Right hindlimb (tissue), 1 donor: ENCODE results near the gene DLG1.

Experiments used
- DNase-seq: peaks from one replicate; pipeline ENCODE4 v3.0.0-alpha.2; 2018

The DLG1 gene

GRCh38 chr3:197009532-197010019 lies 288.8 kb downstream of the DLG1 start:
- DNase-seq = no peak

GRCh38 chr3:197008436-197009209 lies 289.8 kb downstream of the DLG1 start:
- no peak for DNase-seq

GRCh38 chr3:197007953-197008352 lies 290.5 kb downstream of the DLG1 start:
- DNase-seq = peak; percentile 9

GRCh38 chr3:197007296-197007940 lies 291.0 kb downstream of the DLG1 start:
- peak; percentile 9 for DNase-seq

- DNase-seq = peak; percentile 4
Observed at GRCh38 chr3:197006860-197007259, 291.6 kb downstream of the DLG1 start.

GRCh38 chr3:197006446-197006845 lies 292.0 kb downstream of the DLG1 start:
- peak; percentile 8 for DNase-seq

GRCh38 chr3:197003461-197004385 lies 294.7 kb downstream of the DLG1 start:
- no peak for DNase-seq

- peak; percentile 77 for DNase-seq
Observed at GRCh38 chr3:197002701-197003454, 295.5 kb downstream of the DLG1 start.

GRCh38 chr3:197001972-197002700 lies 296.3 kb downstream of the DLG1 start:
- DNase-seq = peak; percentile 53

GRCh38 chr3:197001106-197001971 lies 297.1 kb downstream of the DLG1 start:
- DNase-seq = peak; percentile 11

GRCh38 chr3:197000211-197000610 lies 298.2 kb downstream of the DLG1 start:
- DNase-seq = peak; percentile 11

GRCh38 chr3:196998966-196999760 lies 299.2 kb downstream of the DLG1 start:
- no peak for DNase-seq

- no peak for DNase-seq
Observed at GRCh38 chr3:196997311-196997710, 301.1 kb downstream of the DLG1 start.

- DNase-seq = no peak
Observed at GRCh38 chr3:196996454-196997265, 301.8 kb downstream of the DLG1 start.

- no peak for DNase-seq
Observed at GRCh38 chr3:196995646-196996355, 302.6 kb downstream of the DLG1 start.

GRCh38 chr3:196995027-196995426 lies 303.4 kb downstream of the DLG1 start:
- no peak for DNase-seq

GRCh38 chr3:196994056-196994455 lies 304.4 kb downstream of the DLG1 start:
- DNase-seq = no peak
